HG03378 (cell line): ENCODE results near the gene TSC22D2.

ENCODE experiments used
- ATAC-seq: cut with Tn5 transposase; IDR thresholded peaks from one replicate; pipeline ENCODE4 v1.9.1; 2021; ENCODE audit warnings: mild to moderate bottlenecking, moderate library complexity; ENCODE audit not compliant: unreplicated experiment

Gene TSC22D2

GRCh38 chr3:150411106-150411460 is 3.0 kb downstream of the TSC22D2 start:
- ATAC-seq: no peak

- no peak for ATAC-seq
Observed at GRCh38 chr3:150411546-150411945, 3.4 kb downstream of the TSC22D2 start.

- ATAC-seq: no peak
Observed at GRCh38 chr3:150411976-150412375, 3.9 kb downstream of the TSC22D2 start.

GRCh38 chr3:150412561-150413231 is 4.6 kb downstream of the TSC22D2 start:
- no peak for ATAC-seq

- ATAC-seq: no peak
Observed at GRCh38 chr3:150414258-150414657, 6.2 kb downstream of the TSC22D2 start.

- no peak for ATAC-seq
Observed at GRCh38 chr3:150414959-150415358, 6.9 kb downstream of the TSC22D2 start.

- no peak for ATAC-seq
Observed at GRCh38 chr3:150419076-150419868, 11.2 kb downstream of the TSC22D2 start.

GRCh38 chr3:150419959-150420358 is 11.9 kb downstream of the TSC22D2 start:
- no peak for ATAC-seq

- no peak for ATAC-seq
Observed at GRCh38 chr3:150421256-150421655, 13.2 kb downstream of the TSC22D2 start.

- ATAC-seq: no peak
Observed at GRCh38 chr3:150421799-150422548, 13.9 kb downstream of the TSC22D2 start.

GRCh38 chr3:150422907-150423306 is 14.8 kb downstream of the TSC22D2 start:
- ATAC-seq: no peak

GRCh38 chr3:150423761-150424160 is 15.7 kb downstream of the TSC22D2 start:
- no peak for ATAC-seq

- no peak for ATAC-seq
Observed at GRCh38 chr3:150426292-150426691, 18.2 kb downstream of the TSC22D2 start.

- ATAC-seq: no peak
Observed at GRCh38 chr3:150428562-150428961, 20.5 kb downstream of the TSC22D2 start.

GRCh38 chr3:150429767-150430671 is 21.9 kb downstream of the TSC22D2 start:
- no peak for ATAC-seq

GRCh38 chr3:150433347-150433746 is 25.2 kb downstream of the TSC22D2 start:
- ATAC-seq: no peak

GRCh38 chr3:150434234-150434633 is 26.1 kb downstream of the TSC22D2 start:
- no peak for ATAC-seq

- no peak for ATAC-seq
Observed at GRCh38 chr3:150436161-150436560, 28.1 kb downstream of the TSC22D2 start.

GRCh38 chr3:150439657-150440056 is 31.6 kb downstream of the TSC22D2 start:
- ATAC-seq: no peak

- no peak for ATAC-seq
Observed at GRCh38 chr3:150443331-150443741, 35.2 kb downstream of the TSC22D2 start.

GRCh38 chr3:150444371-150444770 is 36.3 kb downstream of the TSC22D2 start:
- no peak for ATAC-seq
